Large intestine (tissue), 12 donors: ENCODE results near the gene NRN1L. TPM values are rescaled to one million over a fixed set of nuclear protein-coding genes. Genes with fewer than 3 reads are reported as not detected.
"Not testable (repeated sequence)": the region's sequence is repeated elsewhere in the genome, so short reads cannot be mapped to it uniquely, and the experiment has no call there.

Experiments
- DNase-seq, 2 donors: peaks; one replicate each; pipeline versions ENCODE4 v3.0.0 to v3.0.0-alpha.2; 2013
- H3K27ac ChIP-seq: one replicate; pipeline ENCODE4 v1.5.1; 2013; ENCODE audit warnings: low read length
- H3K27me3 ChIP-seq: 2 replicates; pipeline ENCODE4 v1.6.1; 2013; ENCODE audit warnings: low read length; ENCODE audit not compliant: control insufficient read depth, insufficient read depth
- H3K36me3 ChIP-seq: 2 replicates; pipeline ENCODE4 v1.6.1; 2013; ENCODE audit warnings: low read length; ENCODE audit not compliant: control insufficient read depth, insufficient read depth
- H3K4me1 ChIP-seq: one replicate; pipeline ENCODE4 v1.6.1; 2013; ENCODE audit warnings: low read length; ENCODE audit not compliant: control insufficient read depth, insufficient read depth
- H3K4me3 ChIP-seq: one replicate; pipeline ENCODE4 v1.5.1; 2013; ENCODE audit warnings: low read length
- H3K9me3 ChIP-seq: one replicate; pipeline ENCODE4 v1.6.1; 2013; ENCODE audit warnings: mild to moderate bottlenecking, low read depth, low read length, moderate library complexity; ENCODE audit not compliant: control insufficient read depth
- WGBS: methylation state at CpG from one replicate; pipeline ENCODE4 v1.1.5; 2013; ENCODE audit warnings: low lambda C conversion rate; ENCODE audit not compliant: insufficient coverage; 5-methylcytosine and 5-hydroxymethylcytosine counted together
- long read RNA-seq, 11 donors: transcript quantifications; one replicate each; lab custom pipeline, GENCODE V29; 2026
- polyA plus RNA-seq: library from polyadenylated mRNA; unstranded; fragments of 120-200 nt; gene quantifications from one replicate; pipeline ENCODE4 v1.2.1, GENCODE V29; 2013

The NRN1L gene
- 1.6 TPM for polyA plus RNA-seq
- long read RNA-seq, donor 1, partial matches to known transcripts, result 0 of 1 reads
- long read RNA-seq, donor 1, other reads (novel, unspliced or antisense), result 0 of 1 reads
- long read RNA-seq, donor 2, partial matches to known transcripts, result 0 of 3 reads
- long read RNA-seq, donor 2, other reads (novel, unspliced or antisense), result 0 of 3 reads
- long read RNA-seq, donor 3, result 0 reads
- long read RNA-seq, donor 4, result 0 reads
- long read RNA-seq, donor 5, result 0 reads
- long read RNA-seq, donor 6, result 0 reads
- long read RNA-seq, donor 7, result 0 reads
- long read RNA-seq, donor 8, result 0 reads
- long read RNA-seq, donor 9, result 0 reads
- long read RNA-seq, donor 10, result 0 reads
- long read RNA-seq, donor 11, result 0 reads

DNA sequence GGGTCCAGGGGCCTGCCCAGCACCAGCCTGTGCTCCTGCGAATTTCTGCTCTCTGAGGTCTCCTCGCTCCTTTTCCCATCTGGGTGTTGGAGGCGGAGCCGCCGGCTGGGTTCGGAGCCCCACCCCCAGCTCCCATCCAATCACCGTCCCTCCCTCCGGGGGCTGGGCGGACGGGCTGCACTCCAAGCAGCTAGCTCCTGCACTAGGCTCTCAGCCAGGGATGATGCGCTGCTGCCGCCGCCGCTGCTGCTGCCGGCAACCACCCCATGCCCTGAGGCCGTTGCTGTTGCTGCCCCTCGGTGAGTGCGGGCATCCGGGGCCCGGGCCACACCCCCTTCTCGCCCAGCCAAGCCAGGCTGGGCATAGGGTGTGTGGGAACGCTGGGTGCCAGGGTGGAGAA lies at the start of gene NRN1L:
Gene NRN1L (plus strand): TSS at position 202 of the 400 bp plus-strand sequence. CDS start 19 bp downstream, at position 221.
- peaks cover 68% of the 10 kb centered on the region for H3K36me3 ChIP-seq
- H3K27me3 ChIP-seq, result no peaks in the 10 kb centered on the region
- peaks cover 27% of the 10 kb centered on the region for H3K4me1 ChIP-seq
- H3K27ac ChIP-seq, result peak within 1 kb of the TSS; percentile 94
- H3K9me3 ChIP-seq, result no peaks in the 10 kb centered on the region
- peak; percentile 53 to 54 for DNase-seq
- no CpG with 5 or more reads among the region's 22 CpGs for WGBS
- H3K4me3 ChIP-seq, result no peak within 1 kb of the TSS

DNA sequence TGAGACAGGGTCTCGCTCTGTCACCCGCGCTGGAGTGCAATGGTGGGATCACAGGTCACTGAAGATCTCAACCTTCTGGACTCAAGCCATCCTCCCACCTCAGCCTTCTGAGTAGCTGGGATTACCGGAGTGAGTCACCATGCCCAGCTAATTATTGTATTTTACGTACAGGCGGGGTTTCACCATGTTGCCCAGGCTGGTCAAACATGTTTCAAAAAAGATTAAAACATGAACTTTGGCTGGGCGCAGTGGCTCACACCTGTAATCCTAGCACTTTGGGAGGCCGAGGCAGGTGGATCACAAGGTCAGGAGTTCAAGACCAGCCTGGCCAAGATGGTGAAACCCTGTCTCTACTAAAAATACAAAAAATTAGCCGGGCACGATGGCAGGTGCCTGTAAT lies 47.5 kb upstream of the NRN1L start:
- H3K36me3 ChIP-seq, H3K27me3 ChIP-seq, H3K4me3 ChIP-seq, H3K9me3 ChIP-seq, H3K27ac ChIP-seq: not testable (repeated sequence)
- peak in 1 of 2 donors; percentile 41 for DNase-seq
- peaks cover 17% of the 10 kb centered on the region for H3K4me1 ChIP-seq
- no CpG with 5 or more reads among the region's 10 CpGs for WGBS

GRCh38 chr16:67837811-67838210 lies 46.9 kb upstream of the NRN1L start:
- H3K36me3 ChIP-seq, result no peaks in the 10 kb centered on the region
- no peak overlapping the region for H3K27ac ChIP-seq
- H3K4me3 ChIP-seq, result no peak overlapping the region
- WGBS, result no CpG with 5 or more reads among the region's 2 CpGs
- DNase-seq, result no peak
- no peaks in the 10 kb centered on the region for H3K9me3 ChIP-seq
- H3K27me3 ChIP-seq, result no peaks in the 10 kb centered on the region
- peaks cover 13% of the 10 kb centered on the region for H3K4me1 ChIP-seq

DNA sequence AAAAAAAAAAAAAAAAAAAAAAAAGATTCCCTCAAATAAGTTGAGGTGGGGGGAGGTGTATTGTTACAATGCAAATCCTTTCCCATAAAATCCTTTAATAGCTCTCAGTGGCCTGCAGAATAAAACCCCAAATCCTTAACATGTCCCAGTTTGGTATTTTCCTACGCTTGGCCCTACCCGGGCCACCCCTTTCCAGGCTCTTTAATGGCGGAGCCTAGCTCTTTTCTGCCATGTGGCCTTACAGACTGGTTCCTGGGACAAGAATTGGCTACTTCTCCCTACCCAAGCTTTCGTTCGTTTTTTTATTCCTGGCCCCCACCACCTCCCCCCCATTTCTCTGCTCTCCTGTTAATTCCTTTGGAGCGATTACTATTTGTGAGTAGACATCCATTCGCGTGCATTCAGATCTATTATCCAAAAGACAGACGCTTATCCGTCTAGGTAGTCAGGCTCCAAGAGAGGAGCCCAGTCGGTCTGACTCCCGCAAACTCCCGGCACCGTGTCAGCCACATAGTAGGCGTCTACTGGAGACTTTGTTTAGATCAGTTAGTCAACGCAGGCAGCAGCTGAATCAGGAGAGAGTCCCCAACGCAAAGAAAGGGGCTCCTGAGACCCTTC lies 43.4 kb upstream of the NRN1L start:
- Histone ChIP-seq H3K4me3 (peak overlapping the region; percentile 99), H3K27me3 (no peaks in the 10 kb centered on the region), H3K36me3 (peaks cover 7% of the 10 kb centered on the region), H3K4me1 (peaks cover 30% of the 10 kb centered on the region), H3K27ac (peak overlapping the region; percentile 100), H3K9me3 (no peaks in the 10 kb centered on the region)
- no peak for DNase-seq
- WGBS, result 82% methylated on average over 2 of the region's 17 CpGs

- no CpG with 5 or more reads among the region's 83 CpGs for WGBS
- DNase-seq, result peak; percentile 94 to 95
- H3K4me1 ChIP-seq, result peaks cover 30% of the 10 kb centered on the region
- H3K36me3 ChIP-seq, result peaks cover 7% of the 10 kb centered on the region
- peak within 1 kb of the TSS; percentile 100 for H3K27ac ChIP-seq
- H3K9me3 ChIP-seq, result no peaks in the 10 kb centered on the region
- H3K4me3 ChIP-seq, result peak within 1 kb of the TSS; percentile 99
- no peaks in the 10 kb centered on the region for H3K27me3 ChIP-seq
These were observed 42.7 kb upstream of the NRN1L start, which contains the start of gene THAP11 for GRCh38 chr16:67841816-67842508. Gene THAP11, plus strand, starts transcription at chr16:67842320. Its CDS starts 235 bp downstream, at chr16:67842555.

GRCh38 chr16:67842509-67843342 lies 42.0 kb upstream of the NRN1L start:
- peaks cover 31% of the 10 kb centered on the region for H3K4me1 ChIP-seq
- peaks cover 7% of the 10 kb centered on the region for H3K36me3 ChIP-seq
- no peaks in the 10 kb centered on the region for H3K27me3 ChIP-seq
- H3K4me3 ChIP-seq, result peak overlapping the region; percentile 72
- H3K9me3 ChIP-seq, result no peaks in the 10 kb centered on the region
- H3K27ac ChIP-seq, result peak overlapping the region; percentile 30
- WGBS, result no CpG with 5 or more reads among the region's 67 CpGs
- peak in 1 of 2 donors; percentile 72 for DNase-seq

DNA sequence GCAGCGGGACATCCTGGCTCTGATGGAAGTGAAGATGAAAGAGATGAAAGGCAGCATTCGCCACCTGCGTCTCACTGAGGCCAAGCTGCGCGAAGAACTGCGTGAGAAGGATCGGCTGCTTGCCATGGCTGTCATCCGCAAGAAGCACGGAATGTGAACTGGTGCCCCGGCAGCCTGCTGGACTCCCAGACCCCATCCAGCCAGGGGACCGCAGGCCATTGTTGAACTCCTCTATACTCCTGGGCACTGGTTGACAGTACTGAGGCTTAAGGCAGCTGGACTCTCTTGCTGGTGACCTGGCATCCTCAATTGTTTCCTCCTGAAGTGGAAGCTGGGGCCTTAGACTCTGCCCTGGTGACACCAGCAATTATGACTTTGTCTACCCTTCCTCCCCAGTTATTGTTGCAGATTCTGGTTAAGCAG lies 41.3 kb upstream of the NRN1L start:
- Histone ChIP-seq H3K9me3 (no peaks in the 10 kb centered on the region), H3K4me3 (peak overlapping the region; percentile 72), H3K36me3 (peaks cover 7% of the 10 kb centered on the region), H3K27ac (peak overlapping the region; percentile 30), H3K4me1 (peaks cover 37% of the 10 kb centered on the region), H3K27me3 (no peaks in the 10 kb centered on the region)
- no CpG with 5 or more reads among the region's 11 CpGs for WGBS
- DNase-seq, result peak in 1 of 2 donors; percentile 36

GRCh38 chr16:67844497-67844896 lies 40.2 kb upstream of the NRN1L start:
- Histone ChIP-seq H3K4me1 (peaks cover 38% of the 10 kb centered on the region), H3K36me3 (peaks cover 11% of the 10 kb centered on the region), H3K27ac (no peak overlapping the region), H3K4me3 (peak overlapping the region; percentile 72), H3K27me3 (no peaks in the 10 kb centered on the region), H3K9me3 (no peaks in the 10 kb centered on the region)
- DNase-seq, result no peak
- WGBS, result no CpG with 5 or more reads among the region's 4 CpGs

- DNase-seq, result no peak
- WGBS, result no CpG with 5 or more reads among the region's 5 CpGs
- Histone ChIP-seq H3K27me3 (no peaks in the 10 kb centered on the region), H3K36me3 (peaks cover 16% of the 10 kb centered on the region), H3K27ac (peak overlapping the region; percentile 100), H3K9me3 (no peaks in the 10 kb centered on the region), H3K4me1 (peaks cover 38% of the 10 kb centered on the region), H3K4me3 (peak overlapping the region; percentile 98)
These were observed 39.2 kb upstream of the NRN1L start for GRCh38 chr16:67845291-67846062.
